SH-SY5Y (cell line): Measurements from ENCODE around the gene SIPA1L3.

Experiments
- GATA2 ChIP-seq: IDR thresholded peaks from 2 replicates; pipeline ENCODE4 v1.6.1; 2011; ENCODE audit warnings: mild to moderate bottlenecking, low read depth, low read length
- GATA3 ChIP-seq: IDR thresholded peaks from 2 replicates; pipeline ENCODE4 v1.6.1; 2011; ENCODE audit warnings: low read depth, mild to moderate bottlenecking, low read length, moderate library complexity

- TF ChIP-seq GATA2 (no peak), GATA3 (no peak)
These were observed 301.6 kb downstream of the SIPA1L3 start for GRCh38 chr19:38208571-38208970.
